Nephron progenitor cell (in vitro differentiated cells): Measurements from ENCODE around the gene AHSA1.

ENCODE experiments used
- DNase-seq: peaks from one replicate; pipeline ENCODE4 v3.0.0; 2021
- H3K27ac Mint-ChIP-seq: 2 replicates; pipeline ENCODE4 v1.8.0; 2021; ENCODE audit warnings: mild to moderate bottlenecking, moderate library complexity, mixed read lengths
- H3K27me3 Mint-ChIP-seq: 2 replicates; pipeline ENCODE4 v1.8.0; 2021; ENCODE audit warnings: mild to moderate bottlenecking, low read depth, mixed read lengths; ENCODE audit not compliant: poor library complexity
- H3K36me3 Mint-ChIP-seq: 2 replicates; pipeline ENCODE4 v1.8.0; 2021; ENCODE audit warnings: low read depth, mixed read lengths
- H3K4me1 Mint-ChIP-seq: 2 replicates; pipeline ENCODE4 v1.8.0; 2021; ENCODE audit warnings: mixed read lengths
- H3K4me3 Mint-ChIP-seq: 2 replicates; pipeline ENCODE4 v1.8.0; 2021; ENCODE audit warnings: mild to moderate bottlenecking, moderate library complexity, mixed read lengths
- H3K9me3 Mint-ChIP-seq: 2 replicates; pipeline ENCODE4 v1.8.0; 2021; ENCODE audit warnings: mild to moderate bottlenecking, moderate library complexity, mixed read lengths
- CTCF ChIP-seq: fragments of 200-600 bp; sonication (generic); IDR thresholded peaks from 2 replicates; pipeline ENCODE4 v1.5.0; 2021; ENCODE audit warnings: antibody characterized with exemption

AHSA1 gene

GRCh38 chr14:77485256-77485655 is 27.4 kb downstream of the AHSA1 start:
- H3K4me3 Mint-ChIP-seq = no peak overlapping the region
- peaks cover 57% of the 10 kb centered on the region for H3K4me1 Mint-ChIP-seq
- no peak overlapping the region for H3K27ac Mint-ChIP-seq
- no peaks in the 10 kb centered on the region for H3K9me3 Mint-ChIP-seq
- peaks cover 7% of the 10 kb centered on the region for H3K27me3 Mint-ChIP-seq
- H3K36me3 Mint-ChIP-seq = no peaks in the 10 kb centered on the region
- no peak for TF ChIP-seq CTCF
- DNase-seq = no peak

- peak overlapping the region; percentile 42 for H3K27ac Mint-ChIP-seq
- H3K4me1 Mint-ChIP-seq = peaks cover 57% of the 10 kb centered on the region
- H3K4me3 Mint-ChIP-seq = no peak overlapping the region
- H3K36me3 Mint-ChIP-seq = no peaks in the 10 kb centered on the region
- peaks cover 7% of the 10 kb centered on the region for H3K27me3 Mint-ChIP-seq
- TF ChIP-seq CTCF = no peak
- no peak for DNase-seq
- H3K9me3 Mint-ChIP-seq = no peaks in the 10 kb centered on the region
These were observed 28.2 kb downstream of the AHSA1 start for GRCh38 chr14:77485901-77486678.

GRCh38 chr14:77488558-77488957 is 30.7 kb downstream of the AHSA1 start:
- Mint-ChIP-seq H3K4me3 (no peak overlapping the region), H3K9me3 (no peaks in the 10 kb centered on the region), H3K36me3 (no peaks in the 10 kb centered on the region), H3K4me1 (peaks cover 35% of the 10 kb centered on the region), H3K27me3 (peaks cover 3% of the 10 kb centered on the region), H3K27ac (peak overlapping the region; percentile 77)
- TF ChIP-seq CTCF = no peak
- DNase-seq = no peak

GRCh38 chr14:77489041-77489440 is 31.1 kb downstream of the AHSA1 start:
- Mint-ChIP-seq H3K4me3 (no peak overlapping the region), H3K36me3 (no peaks in the 10 kb centered on the region), H3K27ac (peak overlapping the region; percentile 77), H3K4me1 (peaks cover 30% of the 10 kb centered on the region), H3K27me3 (peaks cover 3% of the 10 kb centered on the region), H3K9me3 (no peaks in the 10 kb centered on the region)
- no peak for DNase-seq
- no peak for TF ChIP-seq CTCF

- Mint-ChIP-seq H3K27ac (no peak overlapping the region), H3K9me3 (no peaks in the 10 kb centered on the region)
- DNase-seq = no peak
These were observed 32.6 kb downstream of the AHSA1 start for GRCh38 chr14:77490347-77490986.

More at GRCh38 chr14:77490347-77490986, 32.6 kb downstream of the AHSA1 start:
- Mint-ChIP-seq H3K36me3 (no peaks in the 10 kb centered on the region), H3K4me1 (peaks cover 15% of the 10 kb centered on the region), H3K4me3 (no peak overlapping the region), H3K27me3 (peaks cover 6% of the 10 kb centered on the region)
- no peak for TF ChIP-seq CTCF
